HG03196 (cell line): ENCODE measurements around the gene ADCY6.
"Not testable (repeated sequence)": the region's sequence is repeated elsewhere in the genome, so short reads cannot be mapped to it uniquely, and the experiment has no call there.

Experiments used
- ATAC-seq: cut with Tn5 transposase; IDR thresholded peaks from one replicate; pipeline ENCODE4 v1.9.1; 2021; ENCODE audit not compliant: unreplicated experiment

ADCY6 gene

GRCh38 chr12:48764521-48764920, 24.4 kb downstream of the ADCY6 start:
- ATAC-seq, result no peak

- ATAC-seq, result no peak
Measured at GRCh38 chr12:48758737-48759136, 30.2 kb downstream of the ADCY6 start.

- ATAC-seq, result no peak
Measured at GRCh38 chr12:48758186-48758585, 30.7 kb downstream of the ADCY6 start.

- no peak for ATAC-seq
Measured at GRCh38 chr12:48750769-48751356, 38.0 kb downstream of the ADCY6 start.

- ATAC-seq, result no peak
Measured at GRCh38 chr12:48750215-48750614, 38.7 kb downstream of the ADCY6 start.

GRCh38 chr12:48744251-48745008, 44.5 kb downstream of the ADCY6 start:
- no peak for ATAC-seq

- no peak for ATAC-seq
Measured at GRCh38 chr12:48739618-48740269, 49.1 kb downstream of the ADCY6 start.

- no peak for ATAC-seq
Measured at GRCh38 chr12:48736456-48736855, 52.4 kb downstream of the ADCY6 start.

GRCh38 chr12:48728807-48729206, 60.1 kb downstream of the ADCY6 start:
- no peak for ATAC-seq

- ATAC-seq, result not testable (repeated sequence)
Measured at GRCh38 chr12:48720737-48721136, 68.2 kb downstream of the ADCY6 start.

- ATAC-seq, result not testable (repeated sequence)
Measured at GRCh38 chr12:48720171-48720570, 68.7 kb downstream of the ADCY6 start.

GRCh38 chr12:48719002-48719401, 69.9 kb downstream of the ADCY6 start:
- ATAC-seq, result not testable (repeated sequence)

GRCh38 chr12:48717252-48717695, 71.6 kb downstream of the ADCY6 start:
- no peak for ATAC-seq

- peak; percentile 96 for ATAC-seq
Measured at GRCh38 chr12:48716493-48717251, 72.2 kb downstream of the ADCY6 start, which contains the start of gene CCNT1. Gene CCNT1 (minus strand): TSS chr12:48716707. CDS start chr12:48716675, 32 bp downstream.
